SK-N-SH (cell line): ENCODE measurements around the gene DARS2.
"Not testable (repeated sequence)": the region's sequence is repeated elsewhere in the genome, so short reads cannot be mapped to it uniquely, and the experiment has no call there.

Experiments used
- CTCF ChIP-seq: fragments of 200-600 bp; sonication (generic); IDR thresholded peaks from 2 replicates; pipeline ENCODE4 v1.6.1; 2017; ENCODE audit warnings: antibody characterized with exemption, mild to moderate bottlenecking, moderate library complexity
- EP300 ChIP-seq, 2 experiments: IDR thresholded peaks; 2 replicates each; pipeline versions ENCODE4 v1.4.0 to v1.6.1; 2012; ENCODE audit warnings: borderline replicate concordance in 1 of 2, low read depth in 1 of 2, low read length in 1 of 2
- FOXJ3 ChIP-seq: sonication (generic); formaldehyde crosslinking; IDR thresholded peaks from 2 replicates; pipeline ENCODE4 v1.5.1; 2020; ENCODE audit warnings: mild to moderate bottlenecking, missing genetic modification reagents
- GABPA ChIP-seq: IDR thresholded peaks from 2 replicates; pipeline ENCODE4 v1.4.0; 2012; ENCODE audit warnings: low read depth, mild to moderate bottlenecking
- MXI1 ChIP-seq: IDR thresholded peaks from 2 replicates; pipeline ENCODE4 v1.6.1; 2012; ENCODE audit warnings: mild to moderate bottlenecking, low read depth, low read length, improper control_type of control experiment
- REST ChIP-seq: IDR thresholded peaks from 2 replicates; pipeline ENCODE4 v1.6.1; 2012; ENCODE audit warnings: mild to moderate bottlenecking, low read depth, low read length, moderate library complexity
- RFX5 ChIP-seq: IDR thresholded peaks from 2 replicates; pipeline ENCODE4 v1.6.1; 2012; ENCODE audit warnings: mild to moderate bottlenecking, improper control_type of control experiment, low read length
- SMC3 ChIP-seq: IDR thresholded peaks from 2 replicates; pipeline ENCODE4 v1.6.1; 2012; ENCODE audit warnings: low read depth, low read length, improper control_type of control experiment

DNA sequence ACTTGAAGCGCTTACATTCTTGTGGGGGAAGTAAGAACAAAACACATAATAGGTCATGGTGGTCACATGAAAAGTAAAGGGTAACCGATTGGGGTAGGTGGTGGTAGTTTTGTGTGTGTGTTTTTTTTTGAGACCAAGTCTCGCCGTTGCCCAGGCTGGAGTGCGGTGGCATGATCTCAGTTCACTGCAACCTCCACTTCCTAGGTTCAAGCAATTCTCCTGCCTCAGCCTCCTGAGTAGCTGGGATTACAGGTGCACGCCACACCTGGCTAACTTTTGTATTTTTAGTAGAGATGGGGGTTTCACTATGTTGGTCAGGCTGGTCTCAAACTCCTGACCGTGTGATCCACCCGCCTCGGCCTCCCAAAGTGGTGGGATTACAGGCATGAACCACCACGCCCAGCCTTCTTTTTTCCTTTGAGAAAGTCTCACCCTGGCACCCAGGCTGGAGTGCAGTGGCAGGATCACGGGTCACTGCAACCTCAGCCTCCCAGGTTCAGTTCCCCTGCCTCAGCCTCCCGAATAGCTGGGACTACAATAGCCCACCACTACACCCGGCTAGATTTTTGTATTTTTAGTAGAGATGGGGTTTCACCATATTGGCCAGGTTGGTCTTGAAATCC is 37.8 kb downstream of the DARS2 start:
- TF ChIP-seq SMC3; CTCF; RFX5; GABPA; FOXJ3 (CRISPR knock-in tag); MXI1; EP300 (IDR thresholded peaks at IDR 0.05; ENCODE audit: borderline replicate concordance in 1 of 2, low read depth in 1 of 2, low read length in 1 of 2): not testable (repeated sequence)
- 0 out of 2 replicates have a peak, but pooled peaks have one; percentile 9 for TF ChIP-seq REST
